K562 (cell line): Measurements from ENCODE around the gene SARS2. TPM values are rescaled to one million over a fixed set of nuclear protein-coding genes. Genes with fewer than 3 reads are reported as not detected.
A peak's percentile ranks its signal among the peaks of the same experiment; 100 is the strongest.

Source experiments
- KDM1A ChIP-seq, 2 experiments: fragments of 450-650 bp; IDR thresholded peaks; 2 replicates each; pipeline ENCODE4 v1.6.1; 2016; ENCODE audit warnings: mild to moderate bottlenecking in 2 of 2
- MAX ChIP-seq: sonication (generic); formaldehyde crosslinking; IDR thresholded peaks from 2 replicates; pipeline ENCODE4 v1.9.0; 2022; ENCODE audit warnings: mild to moderate bottlenecking, missing genetic modification reagents
- NFE2L1 ChIP-seq: fragments of 450-650 bp; IDR thresholded peaks from 2 replicates; pipeline ENCODE4 v1.6.1; 2016; ENCODE audit warnings: missing genetic modification characterization, low read depth, mild to moderate bottlenecking, missing compliant biosample characterization, moderate library complexity, borderline replicate concordance
- NKRF ChIP-seq: fragments of 450-650 bp; IDR thresholded peaks from 2 replicates; pipeline ENCODE4 v1.6.1; 2016; ENCODE audit warnings: borderline replicate concordance
- PTBP1 ChIP-seq: fragments of 200-400 bp; formaldehyde crosslinking; IDR thresholded peaks from 2 replicates; pipeline ENCODE4 v1.6.1; 2017; ENCODE audit warnings: low read depth, low read length
- RERE ChIP-seq: sonication (generic); formaldehyde crosslinking; IDR thresholded peaks from 2 replicates; pipeline ENCODE4 v1.8.0; 2023; ENCODE audit warnings: missing genetic modification reagents, mild to moderate bottlenecking, borderline replicate concordance
- ZFP36 ChIP-seq: fragments of 150-350 bp; IDR thresholded peaks from 2 replicates; pipeline ENCODE4 v1.6.1; 2018; ENCODE audit warnings: low read length, low read depth; ENCODE audit not compliant: partially characterized antibody
- ZNF12 ChIP-seq: sonication (generic); formaldehyde crosslinking; IDR thresholded peaks from 2 replicates; pipeline ENCODE4 v1.4.0; 2020; ENCODE audit warnings: mild to moderate bottlenecking, missing genetic modification reagents
- polyA plus RNA-seq, 8 experiments: library from polyadenylated mRNA; depleted of rRNA in 4 of 8; stranded (reverse) in 5 of 8; unstranded in 3 of 8; fragments of >200 nt; fragmentation: Nextera tagmentation in 2 of 8; fragmentation: Illumina TruSeq in 1 of 8; extraction: Ambion mirVana in 2 of 8; extraction: Trizol in 1 of 8; gene quantifications; 2 replicates each; pipeline versions ENCODE4 v1.2.1 to v1.2.3, GENCODE V29; 2011 to 2014; ENCODE audit warnings: inconsistent platforms in 1 of 8, missing spikeins in 1 of 8
- total RNA-seq, 7 experiments: library from RNA; depleted of rRNA in 6 of 7; stranded (reverse); fragments of >200 nt in 6 of 7; fragmentation: Illumina TruSeq in 2 of 7; extraction: Trizol in 2 of 7; gene quantifications; 2 replicates each; pipeline versions ENCODE4 v1.2.1 to v1.2.3, GENCODE V29; 2011 to 2021; ENCODE audit warnings: low replicate concordance in 1 of 7
- TF ChIP-seq, protein P1 (sequence below), 2 experiments: fragments of 450-650 bp; IDR thresholded peaks; 2 replicates each; pipeline ENCODE4 v1.6.1; 2016

Gene SARS2
- total and polyA plus RNA-seq, 9 of the 15 experiments (the other 6 are each of a cell fraction or from before 2014, with no cell fraction given), result 3.1 to 59.1 (median 31.7) TPM

- TF ChIP-seq PTBP1, result no peak
- peak; percentile 27 for TF ChIP-seq ZFP36
- TF ChIP-seq, protein P1, sequence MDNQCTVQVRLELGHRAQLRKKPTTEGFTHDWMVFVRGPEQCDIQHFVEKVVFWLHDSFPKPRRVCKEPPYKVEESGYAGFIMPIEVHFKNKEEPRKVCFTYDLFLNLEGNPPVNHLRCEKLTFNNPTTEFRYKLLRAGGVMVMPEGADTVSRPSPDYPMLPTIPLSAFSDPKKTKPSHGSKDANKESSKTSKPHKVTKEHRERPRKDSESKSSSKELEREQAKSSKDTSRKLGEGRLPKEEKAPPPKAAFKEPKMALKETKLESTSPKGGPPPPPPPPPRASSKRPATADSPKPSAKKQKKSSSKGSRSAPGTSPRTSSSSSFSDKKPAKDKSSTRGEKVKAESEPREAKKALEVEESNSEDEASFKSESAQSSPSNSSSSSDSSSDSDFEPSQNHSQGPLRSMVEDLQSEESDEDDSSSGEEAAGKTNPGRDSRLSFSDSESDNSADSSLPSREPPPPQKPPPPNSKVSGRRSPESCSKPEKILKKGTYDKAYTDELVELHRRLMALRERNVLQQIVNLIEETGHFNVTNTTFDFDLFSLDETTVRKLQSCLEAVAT (IDR thresholded peaks at IDR 0.05), result 0 out of 4 replicates have a peak, but pooled peaks of 1 of the 2 experiments have one; percentile 42
- no peak for TF ChIP-seq MAX
- TF ChIP-seq RERE (CRISPR knock-in tag), result no peak
- 0 out of 2 replicates have a peak, but pooled peaks have one; percentile 35 for TF ChIP-seq NKRF
- no peak for TF ChIP-seq NFE2L1 (tag)
- TF ChIP-seq KDM1A (IDR thresholded peaks at IDR 0.05), result no peak
- TF ChIP-seq ZNF12 (CRISPR knock-in tag), result no peak
Measured at GRCh38 chr19:38952395-38953165, 22.0 kb upstream of the SARS2 start (continued).
